A549 (cell line): Measurements from ENCODE around the gene MUC5AC. TPM values are rescaled to one million over a fixed set of nuclear protein-coding genes. Genes with fewer than 3 reads are reported as not detected.

ENCODE experiments used
- ATAC-seq, 2 experiments: fragments of 200-7000 bp in 1 of 2; fragments of >200 bp in 1 of 2; cut with Nextera tagmentation in 1 of 2; cut with Tn5 transposase in 1 of 2; 3 replicates each; pipeline versions ENCODE4 v1.8.0 to v1.9.1; 2018 to 2020; ENCODE audit warnings: mild to moderate bottlenecking in 1 of 2, moderate library complexity in 1 of 2
- CTCF ChIA-PET: fragments of 300-600 bp; sonication (Branson Sonifier 250); formaldehyde crosslinking; extraction: SDS; loops from one replicate; lab custom pipeline; 2021; ENCODE audit warnings: antibody characterized with exemption, inconsistent platforms; lab: Yijun Ruan, JAX
- POLR2A ChIA-PET: fragments of 350-600 bp; formaldehyde crosslinking; extraction: SDS; loops from one replicate; lab custom pipeline; 2021; ENCODE audit warnings: antibody characterized with exemption, inconsistent platforms; lab: Yijun Ruan, JAX
- DNase-seq, 2 experiments: peaks; one replicate each; pipeline versions ENCODE4 v3.0.0 to v3.0.0-alpha.2; 2011 to 2016; ENCODE audit warnings: low read depth in 1 of 2, low spot score in 1 of 2
- FAIRE-seq: peaks from 2 replicates; lab custom pipeline; 2011; peaks lifted over from hg19 to GRCh38; lab: Jason Lieb, UNC
- H3K27ac ChIP-seq, 2 experiments: fragments of >200 bp; sonication (Bioruptor Twin); formaldehyde crosslinking; 3 replicates each; pipeline ENCODE4 v1.5.1; 2016 to 2017
- H3K4me1 ChIP-seq: fragments of >200 bp; sonication (Bioruptor Twin); formaldehyde crosslinking; 3 replicates; pipeline ENCODE4 v1.6.1; 2016
- H3K4me2 ChIP-seq: fragments of >200 bp; sonication (Bioruptor Twin); formaldehyde crosslinking; 3 replicates; pipeline ENCODE4 v1.6.1; 2016
- H3K4me3 ChIP-seq: fragments of >200 bp; sonication (Bioruptor Twin); formaldehyde crosslinking; 3 replicates; pipeline ENCODE4 v1.5.1; 2016
- H3K9me3 ChIP-seq: fragments of >200 bp; sonication (Bioruptor Twin); formaldehyde crosslinking; 3 replicates; pipeline ENCODE4 v1.6.1; 2016
- CBX8 ChIP-seq: fragments of 200-600 bp; sonication (generic); IDR thresholded peaks from 2 replicates; pipeline ENCODE4 v1.6.1; 2016
- EHMT2 ChIP-seq: fragments of 200-600 bp; sonication (generic); IDR thresholded peaks from 2 replicates; pipeline ENCODE4 v1.6.1; 2016; ENCODE audit warnings: antibody characterized with exemption, low read depth, mild to moderate bottlenecking, moderate library complexity
- FOSL2 ChIP-seq, 2 experiments: fragments of 450-650 bp in 1 of 2; fragments of >200 bp in 1 of 2; sonication (Bioruptor Twin) in 1 of 2; formaldehyde crosslinking; IDR thresholded peaks; 2 replicates each; pipeline versions ENCODE4 v1.5.0 to v1.6.1; 2016 to 2020; ENCODE audit warnings: mild to moderate bottlenecking in 1 of 2, moderate library complexity in 1 of 2
- HOXA7 ChIP-seq: fragments of 250-450 bp; sonication (Bioruptor Pico); IDR thresholded peaks from 2 replicates; pipeline ENCODE4 v1.5.0; 2020; ENCODE audit warnings: mild to moderate bottlenecking, moderate library complexity
- JUNB ChIP-seq: fragments of >200 bp; sonication (Bioruptor Twin); formaldehyde crosslinking; IDR thresholded peaks from 2 replicates; pipeline ENCODE4 v1.6.1; 2016
- MAFK ChIP-seq: fragments of 450-650 bp; IDR thresholded peaks from 2 replicates; pipeline ENCODE4 v1.6.1; 2014; ENCODE audit not compliant: partially characterized antibody
- NPAS2 ChIP-seq: fragments of 250-450 bp; sonication (Bioruptor Pico); IDR thresholded peaks from 2 replicates; pipeline ENCODE4 v1.8.0; 2022; ENCODE audit warnings: mild to moderate bottlenecking, moderate library complexity, borderline replicate concordance
- NR3C1 ChIP-seq: fragments of >200 bp; sonication (Bioruptor Twin); formaldehyde crosslinking; IDR thresholded peaks from 3 replicates; pipeline ENCODE4 v1.6.1; 2017
- PHF8 ChIP-seq: fragments of 200-600 bp; sonication (generic); IDR thresholded peaks from 2 replicates; pipeline ENCODE4 v1.6.1; 2016; ENCODE audit warnings: low read depth, mild to moderate bottlenecking, antibody characterized with exemption, moderate library complexity, borderline replicate concordance
- POLR2A ChIP-seq: IDR thresholded peaks from 2 replicates; pipeline ENCODE4 v1.6.1; 2012; ENCODE audit warnings: mild to moderate bottlenecking, low read length
- RARB ChIP-seq: fragments of 250-450 bp; sonication (Bioruptor Pico); IDR thresholded peaks from 2 replicates; pipeline ENCODE4 v1.8.0; 2021; ENCODE audit warnings: mild to moderate bottlenecking, moderate library complexity
- RFX5 ChIP-seq: fragments of 450-650 bp; IDR thresholded peaks from 2 replicates; pipeline ENCODE4 v1.7.1; 2014; ENCODE audit warnings: antibody characterized with exemption, mild to moderate bottlenecking, moderate library complexity
- RNF2 ChIP-seq: fragments of 200-600 bp; sonication (generic); IDR thresholded peaks from 2 replicates; pipeline ENCODE4 v1.6.1; 2016; ENCODE audit warnings: low read depth, mild to moderate bottlenecking, antibody characterized with exemption, moderate library complexity, borderline replicate concordance
- ZC3H11A ChIP-seq: fragments of 450-650 bp; IDR thresholded peaks from 2 replicates; pipeline ENCODE4 v1.6.1; 2014; ENCODE audit warnings: antibody characterized with exemption, mild to moderate bottlenecking
- WGBS: methylation state at CpG from one replicate; pipeline ENCODE4 v1.1.6; 2017; ENCODE audit errors: missing lambda C conversion rate; 5-methylcytosine and 5-hydroxymethylcytosine counted together
- polyA plus RNA-seq, 4 experiments: library from polyadenylated mRNA; depleted of rRNA in 3 of 4; stranded (reverse); fragments of >200 nt; fragmentation: RNase III in 1 of 4; extraction: RNeasy Plus Mini Kit Qiagen cat#74134 plus additional on column Dnase treatment in 1 of 4; gene quantifications; 2 replicates in 3 of 4; 3 replicates in 1 of 4; pipeline ENCODE4 v1.2.3, GENCODE V29; 2011 to 2017
- TF ChIP-seq, protein P1 (sequence below): fragments of 200-600 bp; sonication (generic); IDR thresholded peaks from 2 replicates; pipeline ENCODE4 v1.6.1; 2016; ENCODE audit warnings: antibody characterized with exemption, mild to moderate bottlenecking, moderate library complexity
- TF ChIP-seq, protein P2 (sequence below): fragments of 450-650 bp; IDR thresholded peaks from 2 replicates; pipeline ENCODE4 v1.6.1; 2014; ENCODE audit warnings: antibody characterized with exemption
- TF ChIP-seq, protein P3 (sequence below): IDR thresholded peaks from 2 replicates; pipeline ENCODE4 v1.6.1; 2012
- TF ChIP-seq, protein P4 (sequence below): fragments of >200 bp; sonication (Bioruptor Twin); formaldehyde crosslinking; IDR thresholded peaks from 2 replicates; pipeline ENCODE4 v1.6.1; 2016

MUC5AC gene
- polyA plus RNA-seq, 2 of the 4 experiments (the other 2 are of a cell fraction) = 0.18 to 7.4 TPM

DNA sequence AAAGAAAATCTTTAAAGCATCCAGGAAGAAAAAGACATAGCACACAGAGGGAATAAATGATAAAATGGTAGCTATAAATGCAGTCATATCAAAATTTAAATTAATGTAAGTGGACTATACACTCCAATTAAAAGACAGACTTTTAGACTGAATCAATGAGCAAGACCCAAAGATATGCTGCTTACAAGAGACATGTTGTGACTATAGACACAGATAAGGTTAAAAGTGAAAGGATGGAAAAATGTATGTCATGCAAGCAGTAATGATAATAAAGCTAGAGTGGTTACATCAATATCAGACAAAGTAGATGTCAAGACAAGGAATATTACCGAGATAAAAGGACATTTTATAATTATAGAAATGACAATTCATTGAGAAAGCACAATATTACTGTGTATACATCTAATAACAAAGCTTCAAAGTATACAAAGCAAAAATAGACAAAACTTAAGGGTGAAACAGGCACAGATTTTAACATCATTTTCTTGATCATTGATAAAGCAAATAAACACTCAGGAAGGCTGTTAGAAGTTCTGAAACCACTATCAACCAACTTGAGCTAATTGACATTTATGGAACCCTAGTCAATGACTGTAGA, 22.8 kb upstream of the MUC5AC start:
- H3K4me2 ChIP-seq = no peak overlapping the region
- ChIA-PET POLR2A (no interaction called here), CTCF (interaction anchor here (1.3 to 1.6 kb wide), 2 partner anchors 34 to 65 kb away, joined by 4 read pairs; no protein-coding TSS in a partner anchor)
- H3K9me3 ChIP-seq = peaks cover 20% of the 10 kb centered on the region; the same call in 2 of the 3 replicates
- no peak overlapping the region for H3K27ac ChIP-seq
- H3K4me3 ChIP-seq = no peak overlapping the region
- H3K4me1 ChIP-seq = 0 out of 3 replicates have a peak, but pooled peaks cover 4% of the 10 kb centered on the region
- ATAC-seq (no peak), FAIRE-seq (no peak)
- 12% methylated on average over 1 of the region's 1 CpG for WGBS
- TF ChIP-seq RFX5 = no peak
- TF ChIP-seq, protein P1, sequence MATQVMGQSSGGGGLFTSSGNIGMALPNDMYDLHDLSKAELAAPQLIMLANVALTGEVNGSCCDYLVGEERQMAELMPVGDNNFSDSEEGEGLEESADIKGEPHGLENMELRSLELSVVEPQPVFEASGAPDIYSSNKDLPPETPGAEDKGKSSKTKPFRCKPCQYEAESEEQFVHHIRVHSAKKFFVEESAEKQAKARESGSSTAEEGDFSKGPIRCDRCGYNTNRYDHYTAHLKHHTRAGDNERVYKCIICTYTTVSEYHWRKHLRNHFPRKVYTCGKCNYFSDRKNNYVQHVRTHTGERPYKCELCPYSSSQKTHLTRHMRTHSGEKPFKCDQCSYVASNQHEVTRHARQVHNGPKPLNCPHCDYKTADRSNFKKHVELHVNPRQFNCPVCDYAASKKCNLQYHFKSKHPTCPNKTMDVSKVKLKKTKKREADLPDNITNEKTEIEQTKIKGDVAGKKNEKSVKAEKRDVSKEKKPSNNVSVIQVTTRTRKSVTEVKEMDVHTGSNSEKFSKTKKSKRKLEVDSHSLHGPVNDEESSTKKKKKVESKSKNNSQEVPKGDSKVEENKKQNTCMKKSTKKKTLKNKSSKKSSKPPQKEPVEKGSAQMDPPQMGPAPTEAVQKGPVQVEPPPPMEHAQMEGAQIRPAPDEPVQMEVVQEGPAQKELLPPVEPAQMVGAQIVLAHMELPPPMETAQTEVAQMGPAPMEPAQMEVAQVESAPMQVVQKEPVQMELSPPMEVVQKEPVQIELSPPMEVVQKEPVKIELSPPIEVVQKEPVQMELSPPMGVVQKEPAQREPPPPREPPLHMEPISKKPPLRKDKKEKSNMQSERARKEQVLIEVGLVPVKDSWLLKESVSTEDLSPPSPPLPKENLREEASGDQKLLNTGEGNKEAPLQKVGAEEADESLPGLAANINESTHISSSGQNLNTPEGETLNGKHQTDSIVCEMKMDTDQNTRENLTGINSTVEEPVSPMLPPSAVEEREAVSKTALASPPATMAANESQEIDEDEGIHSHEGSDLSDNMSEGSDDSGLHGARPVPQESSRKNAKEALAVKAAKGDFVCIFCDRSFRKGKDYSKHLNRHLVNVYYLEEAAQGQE = peak; percentile 44; the same call in 1 of the 2 replicates
- TF ChIP-seq, all 56 proteins: peak for 1
- DNase-seq = no peak

DNA sequence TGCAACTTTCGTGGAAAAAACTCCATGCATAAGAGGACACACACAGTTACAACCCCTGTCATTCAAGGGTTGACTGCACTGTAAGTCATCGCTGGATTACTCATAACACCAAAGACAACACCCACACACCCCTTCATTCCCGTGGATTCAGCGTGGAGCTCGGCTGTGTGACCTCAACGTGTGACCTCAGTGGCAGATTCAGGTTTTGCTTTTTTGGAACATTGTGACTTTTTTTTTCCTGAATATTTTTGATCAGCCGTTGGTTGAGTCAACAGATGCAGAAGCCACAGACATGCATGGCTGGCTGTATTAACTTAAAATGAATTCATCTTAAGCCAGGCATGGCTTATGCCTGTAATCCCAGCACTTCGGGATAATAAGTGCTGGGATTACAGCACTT, 19.7 kb upstream of the MUC5AC start:
- no peak for ATAC-seq
- POLR2A ChIA-PET = no interaction called here

DNA sequence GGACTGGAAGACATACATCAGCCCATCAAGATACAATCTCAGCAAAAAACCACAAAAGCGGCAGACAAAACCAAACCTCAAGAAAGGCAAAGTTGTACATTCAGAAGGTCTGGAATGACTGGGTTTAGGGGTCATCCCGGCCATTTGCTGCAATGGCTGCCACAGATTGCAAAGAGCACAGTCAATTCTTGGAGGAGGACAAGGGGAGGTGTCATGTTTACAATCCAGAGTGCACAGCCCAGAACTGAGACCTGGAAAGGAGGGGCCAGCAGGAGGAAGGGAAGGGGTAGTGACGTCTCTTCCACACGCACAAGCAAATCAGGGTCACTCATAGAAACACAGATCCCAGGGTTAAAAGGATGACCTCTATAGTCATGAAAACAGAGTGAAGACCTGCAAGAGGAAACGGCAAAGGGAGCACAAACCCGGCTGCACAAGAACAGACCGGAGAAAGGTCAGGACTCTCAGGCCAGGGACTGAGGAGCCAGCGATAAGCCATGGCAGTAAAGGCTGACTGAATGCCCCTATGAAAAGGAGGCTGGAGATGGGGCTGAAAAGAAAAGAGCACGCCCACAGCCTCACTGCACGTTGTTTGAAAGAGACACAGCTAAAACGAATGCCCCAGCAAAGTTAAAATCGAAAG, 18.2 kb upstream of the MUC5AC start:
- H3K4me2 ChIP-seq = no peak overlapping the region
- FAIRE-seq (no peak), ATAC-seq (no peak), DNase-seq (no peak)
- no peak overlapping the region for H3K4me3 ChIP-seq
- H3K4me1 ChIP-seq = 0 out of 3 replicates have a peak, but pooled peaks cover 4% of the 10 kb centered on the region
- POLR2A ChIA-PET = no interaction called here
- H3K27ac ChIP-seq = no peak overlapping the region; a peak in 1 of 6 replicates
- TF ChIP-seq RARB (no peak), CBX8 (no peak)
- peaks cover 18% of the 10 kb centered on the region; the same call in 1 of the 3 replicates for H3K9me3 ChIP-seq
- 80% methylated on average over 12 of the region's 12 CpGs for WGBS
- CTCF ChIA-PET = no interaction called here

More for the DNA sequence above, 19.7 kb upstream of the MUC5AC start:
- 50% methylated on average over 8 of the region's 8 CpGs for WGBS
- CTCF ChIA-PET = interaction anchor here (1.0 kb wide), 2 partner anchors 22 to 24 kb away, joined by 3 to 4 read pairs; no protein-coding TSS in a partner anchor
- Histone ChIP-seq H3K4me1 (0 out of 3 replicates have a peak, but pooled peaks cover 4% of the 10 kb centered on the region), H3K27ac (no peak overlapping the region), H3K4me2 (no peak overlapping the region), H3K9me3 (peaks cover 20% of the 10 kb centered on the region; the same call in 2 of the 3 replicates), H3K4me3 (no peak overlapping the region)
- DNase-seq = no peak
- TF ChIP-seq, protein P2, sequence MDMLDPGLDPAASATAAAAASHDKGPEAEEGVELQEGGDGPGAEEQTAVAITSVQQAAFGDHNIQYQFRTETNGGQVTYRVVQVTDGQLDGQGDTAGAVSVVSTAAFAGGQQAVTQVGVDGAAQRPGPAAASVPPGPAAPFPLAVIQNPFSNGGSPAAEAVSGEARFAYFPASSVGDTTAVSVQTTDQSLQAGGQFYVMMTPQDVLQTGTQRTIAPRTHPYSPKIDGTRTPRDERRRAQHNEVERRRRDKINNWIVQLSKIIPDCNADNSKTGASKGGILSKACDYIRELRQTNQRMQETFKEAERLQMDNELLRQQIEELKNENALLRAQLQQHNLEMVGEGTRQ = no peak
- no peak for TF ChIP-seq PHF8
- TF ChIP-seq, protein P3, sequence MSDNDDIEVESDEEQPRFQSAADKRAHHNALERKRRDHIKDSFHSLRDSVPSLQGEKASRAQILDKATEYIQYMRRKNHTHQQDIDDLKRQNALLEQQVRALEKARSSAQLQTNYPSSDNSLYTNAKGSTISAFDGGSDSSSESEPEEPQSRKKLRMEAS = no peak
- no peak for TF ChIP-seq NR3C1
- TF ChIP-seq RNF2 = no peak
- FAIRE-seq = no peak

DNA sequence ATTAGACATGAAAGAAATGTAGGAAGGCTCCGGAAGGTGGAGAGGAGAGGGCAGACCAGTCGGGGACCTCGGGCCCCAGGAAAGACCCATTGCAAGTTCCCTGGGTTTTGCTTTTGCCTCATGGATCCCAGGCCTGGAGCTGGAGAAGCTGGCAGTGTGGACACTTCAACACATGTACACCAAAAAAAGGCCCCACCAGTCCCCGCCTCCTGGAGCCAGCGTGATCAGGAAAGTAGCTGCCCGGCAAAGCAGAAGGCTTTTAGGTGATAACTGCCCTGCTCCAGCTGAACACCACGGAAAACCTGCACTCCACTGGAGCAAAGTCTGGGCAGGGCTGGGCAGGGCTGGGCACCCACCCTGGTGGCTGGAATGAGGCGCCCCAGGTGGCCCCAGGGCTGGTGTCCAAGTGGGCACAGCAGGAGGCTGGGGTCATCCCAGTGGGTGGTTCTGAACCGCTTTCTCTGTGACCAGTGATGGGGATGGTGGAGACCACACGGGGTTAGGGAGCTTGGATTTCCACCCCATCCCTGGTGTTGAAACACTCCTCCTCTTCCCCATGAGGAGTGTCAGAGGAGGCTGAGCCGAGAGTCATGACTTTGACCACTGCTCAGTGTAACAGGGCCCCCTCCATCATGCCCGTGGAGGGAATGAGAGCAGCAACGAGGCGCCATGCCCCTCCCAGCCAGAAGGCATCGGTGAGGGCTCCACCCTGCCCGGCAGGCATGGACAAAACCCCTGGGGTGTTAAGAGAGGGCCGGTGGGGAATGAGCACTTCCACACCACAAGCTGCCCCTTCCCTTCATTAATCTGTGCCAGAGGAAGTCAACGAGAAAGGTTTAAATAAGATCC, 16.9 kb upstream of the MUC5AC start:
- TF ChIP-seq ZC3H11A (no peak), POLR2A (no peak), NPAS2 (no peak), FOSL2 (IDR thresholded peaks at IDR 0.05) (no peak), FOSL2 (CRISPR knock-in tag; IDR thresholded peaks at IDR 0.05) (no peak), EHMT2 (no peak), JUNB (no peak), HOXA7 (CRISPR knock-in tag) (no peak), MAFK (no peak)
- TF ChIP-seq, protein P4, sequence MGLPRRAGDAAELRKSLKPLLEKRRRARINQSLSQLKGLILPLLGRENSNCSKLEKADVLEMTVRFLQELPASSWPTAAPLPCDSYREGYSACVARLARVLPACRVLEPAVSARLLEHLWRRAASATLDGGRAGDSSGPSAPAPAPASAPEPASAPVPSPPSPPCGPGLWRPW = no peak
- TF ChIP-seq, protein P2 = no peak
- no peak for FAIRE-seq
- WGBS = 89% methylated on average over 14 of the region's 18 CpGs

More for the DNA sequence above, 16.9 kb upstream of the MUC5AC start:
- 0 out of 3 replicates have a peak, but pooled peaks cover 4% of the 10 kb centered on the region for H3K4me1 ChIP-seq
- H3K9me3 ChIP-seq = peaks cover 10% of the 10 kb centered on the region; the same call in 1 of the 3 replicates
- POLR2A ChIA-PET = no interaction called here
- CTCF ChIA-PET = no interaction called here
- peak overlapping the region in 1 of 2 experiments; percentile 43; a peak in 1 of 6 replicates for H3K27ac ChIP-seq
- H3K4me3 ChIP-seq = no peak overlapping the region
- no peak overlapping the region for H3K4me2 ChIP-seq
- DNase-seq (no peak), ATAC-seq (no peak)
